GM21360 (cell line): Measurements from ENCODE around the gene CDCP1.
"Not testable (repeated sequence)": the region's sequence is repeated elsewhere in the genome, so short reads cannot be mapped to it uniquely, and the experiment has no call there.

Experiments used
- ATAC-seq: cut with Tn5 transposase; IDR thresholded peaks from one replicate; pipeline ENCODE4 v1.9.1; 2021; ENCODE audit warnings: mild to moderate bottlenecking, moderate library complexity; ENCODE audit not compliant: unreplicated experiment

Gene CDCP1

DNA sequence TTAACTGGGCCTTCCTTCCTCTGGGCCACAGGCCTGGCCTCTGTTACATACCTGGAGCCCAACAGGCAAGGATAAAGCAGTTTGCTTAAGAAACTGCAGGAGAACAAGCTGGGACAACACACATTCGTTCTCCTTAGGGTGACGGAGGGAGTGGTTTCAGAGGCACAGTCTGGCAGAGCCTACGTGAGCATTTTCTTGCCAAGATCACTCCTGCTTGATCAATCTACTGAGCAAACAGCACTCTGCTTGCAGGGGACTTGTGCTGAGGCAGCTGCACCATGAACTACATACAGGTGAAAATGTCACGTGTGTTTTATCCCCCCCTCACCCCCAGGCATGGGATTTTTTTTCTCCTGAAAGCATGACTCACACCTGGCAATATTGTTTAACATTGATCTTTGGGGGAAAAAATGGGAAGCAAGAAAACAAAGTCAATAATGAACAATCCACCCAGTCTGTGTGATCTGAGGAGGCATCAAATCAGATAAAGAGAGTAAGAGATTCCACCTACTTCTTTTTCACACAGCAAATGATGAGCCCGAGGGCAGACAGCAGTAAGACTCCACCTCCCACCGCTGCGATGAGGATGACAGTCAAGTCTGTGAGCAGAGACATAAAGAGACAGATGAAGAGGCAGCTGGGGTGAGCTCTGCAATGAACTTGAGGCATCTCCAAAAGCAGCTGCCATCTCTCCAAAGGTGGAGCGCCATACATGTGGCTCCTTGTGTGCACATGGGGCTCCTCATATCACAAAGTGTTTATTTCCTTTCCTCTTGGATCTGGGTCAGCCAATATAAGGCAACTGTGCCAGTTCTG is 57.4 kb downstream of the CDCP1 start:
- ATAC-seq, result no peak

DNA sequence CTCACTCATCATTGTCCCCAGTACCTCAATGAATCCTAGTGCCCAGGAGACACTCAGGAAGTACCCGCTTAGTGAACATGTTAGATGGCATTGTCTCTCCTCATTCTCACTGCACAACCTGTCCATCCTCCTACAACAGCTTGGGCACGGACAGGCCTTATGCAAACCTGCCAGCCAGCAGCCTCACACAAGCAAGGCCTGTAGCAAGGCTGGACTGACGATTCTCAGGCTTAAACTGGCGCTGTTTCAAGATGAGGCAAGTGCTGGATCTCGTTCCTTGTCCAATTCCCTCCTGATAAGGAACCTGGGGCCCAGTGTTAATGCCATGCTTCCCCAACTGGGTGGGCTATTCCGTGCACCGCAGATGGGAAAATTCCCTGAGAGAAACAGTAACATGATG is 59.0 kb downstream of the CDCP1 start:
- no peak for ATAC-seq

DNA sequence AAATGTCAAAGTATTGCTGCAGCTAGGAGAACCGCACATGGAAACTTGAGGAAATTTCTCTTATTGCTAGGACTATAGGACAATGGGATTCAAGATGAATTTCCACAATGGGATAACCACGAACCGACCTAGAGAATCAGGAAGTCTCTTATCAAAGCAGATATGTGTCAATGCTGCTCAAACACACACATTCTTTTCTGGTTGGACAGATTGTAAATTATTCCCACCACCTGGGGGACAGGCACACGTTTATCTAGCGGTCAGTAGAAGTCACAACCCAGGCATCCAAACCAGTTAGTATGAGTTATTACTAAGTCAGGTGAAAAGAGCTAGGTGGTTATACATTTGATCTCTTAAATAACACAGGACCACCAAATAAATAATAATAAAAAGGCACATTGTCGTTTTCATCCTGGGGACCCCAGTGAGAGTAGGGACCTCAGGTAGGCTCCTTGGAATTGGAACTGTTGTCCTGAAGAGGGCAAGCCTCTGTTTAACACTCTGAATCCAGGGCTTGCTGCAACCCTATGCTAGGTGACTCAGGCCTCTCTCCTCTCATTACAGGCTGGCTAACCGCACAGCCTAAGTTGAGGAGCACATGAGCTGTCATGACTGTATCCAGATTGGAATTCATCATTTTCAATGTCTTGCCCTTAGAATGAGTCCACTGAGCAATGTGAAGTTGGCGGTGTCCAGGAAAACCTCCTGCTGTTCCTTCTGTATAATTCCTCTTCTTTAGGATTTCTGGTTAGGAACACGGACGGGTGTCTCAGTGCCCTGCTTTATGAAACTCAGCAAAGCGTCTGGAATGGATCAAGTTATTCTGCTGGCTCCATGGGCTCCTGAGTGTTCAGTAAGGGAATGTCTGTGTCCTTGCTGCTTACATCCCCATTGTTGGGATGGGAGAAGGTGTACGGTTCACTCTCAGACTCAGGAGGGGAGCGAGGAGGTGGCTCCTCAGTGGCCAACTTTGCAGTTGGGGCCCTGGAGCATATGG is 61.1 kb downstream of the CDCP1 start:
- no peak for ATAC-seq

DNA sequence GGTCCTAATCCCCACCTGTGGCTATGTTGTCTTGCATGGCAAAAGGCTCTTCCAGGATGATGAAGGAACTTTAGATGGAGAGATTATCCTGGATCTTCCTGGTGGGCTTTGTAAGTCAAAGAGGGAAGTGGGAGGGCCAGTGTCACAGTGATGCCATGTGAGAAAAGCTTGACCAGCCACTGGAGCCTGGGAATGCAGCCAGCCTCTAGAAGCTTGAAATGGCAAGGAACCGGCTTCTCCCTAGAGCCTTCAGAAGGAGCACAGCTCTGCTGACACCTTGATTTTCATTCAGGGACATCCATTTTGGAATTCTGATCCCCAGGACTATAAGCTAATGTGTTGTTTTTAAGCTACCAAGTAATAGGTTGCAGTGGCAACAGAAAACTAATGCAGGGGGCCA is 61.8 kb downstream of the CDCP1 start:
- no peak for ATAC-seq

DNA sequence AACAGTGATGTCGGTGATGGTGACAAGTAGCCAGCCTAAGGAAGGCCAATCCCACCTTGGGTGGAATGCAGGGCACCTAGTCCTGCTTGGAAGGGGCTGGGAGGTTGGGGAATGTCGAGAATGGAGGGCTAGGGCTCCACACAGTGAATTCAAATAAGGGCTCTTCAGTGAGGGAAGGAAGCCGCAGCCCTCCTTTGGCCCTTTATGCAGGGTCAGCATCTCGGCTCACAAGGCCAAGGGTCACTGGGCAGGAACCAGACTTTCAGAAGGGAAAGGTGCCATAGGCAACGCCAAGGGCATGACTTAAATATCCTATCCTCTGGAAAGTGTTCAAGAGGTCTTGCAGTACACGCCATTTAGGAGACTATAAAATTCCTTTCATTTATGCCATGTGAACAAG is 63.2 kb downstream of the CDCP1 start:
- no peak for ATAC-seq

DNA sequence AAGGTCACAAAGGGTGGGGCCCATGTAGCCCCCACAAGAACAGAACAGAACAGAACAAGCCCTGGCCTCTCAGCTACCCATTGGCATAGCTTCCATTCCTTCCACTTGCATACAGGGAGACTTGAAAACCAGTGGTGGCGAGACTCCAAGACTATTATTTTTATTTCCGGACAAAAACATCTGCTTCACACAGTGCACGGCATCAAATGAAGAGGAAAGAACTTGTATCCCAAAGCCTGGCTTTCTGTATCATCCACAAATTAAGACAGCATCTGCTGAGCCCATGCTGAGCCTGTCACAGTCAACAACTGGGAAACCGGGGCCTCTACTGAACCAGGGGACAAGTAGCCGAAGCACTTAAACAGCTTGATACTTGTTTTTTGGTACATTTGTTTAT is 64.0 kb downstream of the CDCP1 start:
- no peak for ATAC-seq

DNA sequence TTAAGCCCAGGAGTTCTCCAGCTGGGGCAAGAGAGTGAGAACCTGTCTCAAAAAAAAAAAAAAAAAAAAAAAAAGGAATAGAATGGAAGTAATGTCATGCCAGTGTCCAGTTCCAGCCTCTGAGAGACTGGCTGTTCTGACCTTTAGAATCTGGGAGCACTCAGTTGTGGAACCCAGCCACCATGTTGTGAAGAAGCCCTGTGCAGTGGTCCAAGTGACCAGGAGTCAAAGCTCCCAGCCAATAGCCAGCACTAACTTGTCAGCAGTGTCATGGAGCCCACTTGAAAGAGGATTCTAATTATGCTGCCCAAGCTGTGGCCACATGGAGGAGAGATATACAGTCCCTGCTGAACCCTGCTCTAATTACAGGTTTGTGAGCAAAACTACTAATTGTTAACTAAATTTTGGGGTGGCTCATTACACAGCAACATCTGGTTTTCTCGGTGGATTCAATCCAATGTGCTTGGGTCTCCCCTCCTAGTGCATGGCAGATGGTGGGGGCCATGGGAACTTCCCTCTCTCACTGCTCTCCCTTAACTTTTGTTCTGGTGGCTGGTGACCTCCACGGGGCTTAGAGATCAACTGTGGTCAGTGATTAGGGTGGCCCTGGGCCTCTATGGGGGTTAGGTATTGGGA is 64.6 kb downstream of the CDCP1 start:
- ATAC-seq, result no peak

DNA sequence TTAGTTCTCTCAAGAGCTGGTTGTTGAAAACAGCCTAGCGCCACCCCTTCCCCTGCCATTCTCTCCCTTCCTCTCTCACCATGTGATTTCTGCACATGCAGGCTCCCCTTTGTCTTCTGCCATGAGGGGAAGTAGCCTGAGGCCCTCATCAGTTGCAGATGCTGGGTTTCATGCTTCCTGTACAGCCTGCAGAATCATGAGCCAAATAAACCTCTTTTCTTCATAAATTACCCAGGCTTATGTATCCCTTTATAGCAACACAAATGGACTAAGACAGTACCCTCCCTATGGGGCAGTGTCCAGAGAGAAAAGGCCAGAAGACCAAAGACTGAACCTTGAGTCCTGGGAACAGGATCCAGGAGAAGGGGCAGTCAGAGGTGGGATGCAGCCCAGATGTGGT is 65.4 kb downstream of the CDCP1 start:
- no peak for ATAC-seq

DNA sequence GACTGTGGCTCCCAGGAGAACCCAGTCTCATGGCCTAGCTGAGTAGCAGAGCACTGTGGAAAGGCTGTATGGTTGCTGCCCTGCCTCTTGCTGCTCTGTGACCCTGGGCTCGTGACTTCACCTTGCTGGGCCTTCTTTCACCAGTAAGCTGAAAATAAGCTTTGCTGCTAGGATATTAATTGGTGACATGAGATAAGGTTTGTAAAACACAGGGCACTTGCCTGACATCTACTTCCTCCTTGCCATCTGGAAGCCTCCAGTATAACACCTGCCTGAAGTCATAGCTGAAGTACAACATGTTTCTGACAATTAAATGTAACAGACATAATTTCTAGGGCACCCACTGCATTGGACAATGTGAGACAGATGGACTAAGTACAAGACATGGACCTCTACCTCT is 66.5 kb downstream of the CDCP1 start:
- ATAC-seq, result no peak

DNA sequence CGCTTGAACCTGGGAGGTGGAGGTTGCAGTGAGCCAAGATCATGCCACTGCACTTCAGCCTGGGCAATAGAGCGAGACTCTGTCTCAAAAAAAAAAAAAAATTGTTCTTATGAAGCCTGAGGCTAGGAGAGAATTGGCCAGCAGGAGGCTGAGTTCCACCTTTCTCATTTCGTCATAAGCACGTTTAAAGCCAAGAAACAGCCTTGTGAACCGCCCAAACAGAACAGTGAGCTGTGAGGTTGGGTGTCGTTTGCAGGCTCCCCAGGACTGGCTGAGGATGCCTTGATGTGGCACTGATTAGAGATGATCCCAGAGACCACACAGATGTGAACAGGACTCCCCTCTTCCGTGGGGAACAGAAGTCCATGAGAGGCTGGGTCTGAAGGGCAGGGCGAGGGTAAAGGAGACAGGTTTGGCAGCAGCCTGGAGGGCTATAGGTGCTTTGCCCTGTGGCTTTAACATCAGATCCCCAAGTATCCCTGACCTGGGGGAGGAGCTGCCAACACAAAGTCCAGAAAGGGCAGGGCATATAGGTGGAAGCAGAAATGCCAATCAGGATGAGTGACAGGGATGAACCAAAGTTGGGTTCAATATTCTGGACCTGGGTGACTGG is 67.2 kb downstream of the CDCP1 start:
- no peak for ATAC-seq

DNA sequence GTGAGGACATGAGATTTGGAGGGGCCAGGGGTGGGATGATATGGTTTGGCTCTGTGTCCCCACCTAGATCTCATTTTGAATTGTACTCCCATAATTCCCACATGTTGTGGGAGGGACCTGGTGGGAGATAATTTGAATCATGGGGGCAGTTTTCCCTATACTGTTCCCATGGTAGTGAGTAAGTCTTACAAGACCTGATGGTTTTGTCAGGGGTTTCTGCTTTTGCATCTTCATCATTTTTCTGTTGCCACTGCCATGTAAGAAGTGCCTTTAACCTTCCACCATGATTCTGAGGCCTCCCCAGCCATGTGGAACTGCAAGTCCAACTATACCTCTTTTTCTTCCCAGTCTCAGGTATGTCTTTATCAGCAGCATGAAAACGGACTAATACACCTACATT is 67.9 kb downstream of the CDCP1 start:
- not testable (repeated sequence) for ATAC-seq

DNA sequence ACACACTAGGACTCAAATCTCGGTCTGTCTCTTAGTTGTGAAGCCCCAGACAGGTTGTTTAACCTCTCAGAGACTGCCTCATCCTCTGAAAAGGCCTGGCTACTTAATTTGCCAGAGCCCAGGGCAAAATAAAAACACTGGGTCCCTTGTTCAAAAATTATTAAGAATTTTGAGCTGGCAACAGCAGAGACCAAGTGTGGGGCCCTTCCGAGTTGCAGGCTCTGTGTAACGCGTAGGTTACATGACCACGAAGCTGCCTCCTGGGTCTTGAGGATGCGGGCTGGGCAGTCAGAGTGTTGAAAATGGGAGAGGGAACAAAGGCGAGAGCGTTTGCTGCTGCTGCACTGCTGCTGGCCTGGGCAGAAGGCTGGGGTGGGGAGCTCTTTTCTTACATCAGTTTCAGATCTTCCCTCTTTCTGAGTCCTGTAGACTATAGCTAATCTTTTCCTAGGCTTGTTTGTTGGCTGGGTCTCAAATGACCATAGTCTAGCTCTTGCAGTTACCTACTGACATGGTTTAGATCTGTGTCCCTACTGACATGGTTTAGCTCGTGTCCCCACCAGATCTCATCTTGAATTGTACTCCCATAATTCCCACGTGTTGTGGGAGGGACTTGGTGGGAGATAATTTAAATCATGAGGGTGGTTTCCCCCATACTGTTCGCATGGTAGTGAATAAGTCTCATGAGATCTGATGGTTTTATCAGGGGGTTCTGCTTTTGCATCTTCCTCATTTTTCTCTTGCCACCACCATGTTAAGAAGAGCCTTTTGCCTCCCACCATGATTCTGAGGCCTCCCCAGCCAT is 70.2 kb downstream of the CDCP1 start:
- no peak for ATAC-seq

DNA sequence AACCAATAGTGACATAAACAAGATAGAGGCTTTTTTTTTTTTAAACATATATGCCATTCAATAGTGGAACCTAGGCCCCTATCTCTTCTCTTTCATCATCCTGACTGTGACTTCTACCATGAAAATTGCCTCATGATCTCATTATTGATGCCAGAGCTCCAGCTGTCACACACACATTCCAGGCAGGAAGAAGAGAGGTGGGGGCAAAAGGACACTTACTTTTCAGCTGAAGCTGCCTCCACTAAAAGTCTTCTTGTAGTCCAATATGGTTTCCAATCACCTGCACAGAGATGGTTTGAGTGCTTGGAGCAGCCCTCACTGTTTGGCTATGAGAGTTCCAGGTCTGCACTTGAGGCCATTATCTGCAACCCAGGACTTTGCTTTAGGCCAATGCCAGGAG is 75.1 kb downstream of the CDCP1 start:
- no peak for ATAC-seq

DNA sequence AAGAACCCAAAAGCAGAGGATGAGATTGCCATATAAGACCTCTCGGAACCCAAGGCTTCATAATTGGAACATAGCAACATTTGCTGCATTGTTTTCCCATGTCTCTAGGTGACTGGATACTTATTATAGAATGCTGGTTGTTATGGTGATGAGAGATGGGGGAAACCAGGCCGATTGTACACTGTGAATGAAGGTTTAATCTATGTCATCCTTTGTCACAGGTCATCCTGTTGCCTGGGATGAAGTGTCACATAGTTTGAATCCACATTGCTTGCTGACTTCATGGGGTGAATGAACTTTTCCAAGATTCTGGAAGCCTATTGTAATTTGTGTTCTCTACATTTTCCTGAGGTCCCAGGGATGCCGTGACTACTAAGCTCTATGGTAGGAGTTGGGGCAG is 78.2 kb downstream of the CDCP1 start:
- ATAC-seq, result no peak

DNA sequence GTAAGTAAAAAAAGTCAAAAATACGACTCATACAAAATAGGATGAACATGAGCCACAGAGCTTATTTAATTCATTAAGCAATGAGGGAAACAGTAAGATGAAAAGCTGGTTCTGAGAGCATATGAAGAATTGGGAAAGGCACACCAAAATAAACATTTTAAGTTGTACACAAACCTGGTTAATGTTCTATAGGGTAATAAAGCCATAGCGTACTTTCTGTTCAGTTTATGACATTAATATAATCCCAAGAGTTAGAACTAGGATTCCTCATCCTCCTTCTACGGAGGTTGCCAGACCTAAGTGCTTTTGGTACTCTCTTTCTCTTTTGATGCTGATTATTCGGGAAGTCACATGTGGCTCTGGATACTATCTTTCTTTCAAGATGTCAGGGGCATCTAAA is 78.7 kb downstream of the CDCP1 start:
- no peak for ATAC-seq

DNA sequence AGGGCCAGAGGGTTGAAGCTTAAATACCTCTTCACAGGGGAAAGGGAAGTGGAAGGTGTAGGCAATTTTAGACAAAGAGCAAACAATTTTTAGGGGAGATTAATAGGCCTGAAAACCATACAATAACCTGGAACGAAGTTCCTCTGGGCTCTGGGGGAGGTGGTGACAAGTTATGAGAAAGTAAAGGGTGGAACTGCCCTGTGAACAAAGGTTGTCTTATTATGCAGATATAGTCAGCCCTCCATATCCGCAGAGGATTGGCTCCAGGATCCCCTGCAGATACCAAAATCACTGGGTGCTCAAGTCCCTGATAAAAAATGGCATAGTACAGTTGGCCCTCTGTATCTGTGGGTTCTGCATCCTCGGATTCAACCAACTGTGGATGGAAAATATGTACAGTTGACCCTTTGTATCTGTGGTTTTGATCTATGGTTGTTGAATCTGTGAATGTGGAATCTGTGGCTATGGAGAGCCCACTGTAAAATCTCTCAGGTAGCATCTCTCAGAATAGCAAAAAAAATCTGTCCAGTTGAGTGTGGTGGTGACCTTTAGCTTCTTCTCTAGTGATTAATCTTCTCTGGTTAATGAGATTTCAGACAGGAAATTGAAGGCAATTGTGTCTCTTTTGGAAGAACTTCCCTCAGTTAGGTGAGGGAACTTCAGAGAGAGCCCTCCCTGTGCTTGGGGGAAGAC is 79.9 kb downstream of the CDCP1 start:
- ATAC-seq, result no peak

DNA sequence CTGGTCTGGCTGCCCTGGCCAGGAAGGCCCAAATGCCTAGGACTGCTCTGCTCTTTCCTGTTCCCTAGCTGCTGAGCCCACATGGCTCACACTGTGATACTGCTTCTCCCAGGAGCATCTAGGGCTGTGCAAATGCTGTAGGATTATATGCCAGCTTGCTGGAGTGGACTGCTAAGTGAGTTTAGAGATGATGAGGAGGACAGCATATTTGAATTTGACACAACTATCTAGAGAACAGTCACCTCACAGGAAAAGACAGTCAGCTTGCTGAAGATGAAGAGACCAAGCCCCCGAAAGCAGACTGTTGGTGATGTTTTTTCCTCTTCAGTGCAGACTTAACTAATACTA is 80.8 kb downstream of the CDCP1 start:
- ATAC-seq, result no peak

DNA sequence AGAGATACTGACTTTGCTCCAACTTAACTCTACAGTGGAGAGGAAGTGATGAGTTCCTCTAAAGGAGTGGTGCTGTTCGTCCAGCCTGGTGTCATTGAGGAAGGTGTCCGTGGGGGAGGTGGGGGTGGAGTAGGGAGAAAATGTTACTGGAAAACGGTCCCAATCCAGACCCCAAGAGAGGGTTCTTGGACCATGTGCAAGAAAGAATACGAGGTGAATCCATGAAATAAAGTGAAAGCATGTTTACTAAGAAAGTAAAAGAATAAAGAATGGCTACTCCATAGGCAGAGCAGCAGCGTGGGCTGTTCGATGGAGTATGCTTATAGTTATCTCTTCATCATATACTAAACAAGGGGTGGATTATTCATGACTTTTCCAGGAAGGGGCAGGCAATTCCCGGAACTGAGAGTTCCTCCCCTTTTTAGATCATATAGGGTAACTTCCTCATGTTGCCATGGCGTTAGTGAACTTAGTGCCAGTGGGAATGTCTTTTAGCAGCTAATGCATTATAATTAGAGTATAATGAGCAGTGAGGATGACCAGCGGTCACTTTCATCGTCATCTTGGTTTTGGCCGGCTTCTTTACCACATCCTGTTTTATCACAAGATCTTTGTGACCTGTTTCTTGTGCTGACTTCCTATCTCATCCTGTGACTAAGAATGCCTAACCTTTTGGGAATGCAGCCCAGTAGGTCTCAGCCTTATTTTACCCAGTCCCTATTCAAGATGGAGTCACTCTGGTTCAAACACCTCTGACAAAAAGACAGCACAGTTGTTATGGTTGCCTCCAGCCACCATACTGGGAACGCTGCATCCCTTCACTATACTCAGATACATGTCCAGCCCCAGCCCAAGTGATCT is 81.4 kb downstream of the CDCP1 start:
- no peak for ATAC-seq

DNA sequence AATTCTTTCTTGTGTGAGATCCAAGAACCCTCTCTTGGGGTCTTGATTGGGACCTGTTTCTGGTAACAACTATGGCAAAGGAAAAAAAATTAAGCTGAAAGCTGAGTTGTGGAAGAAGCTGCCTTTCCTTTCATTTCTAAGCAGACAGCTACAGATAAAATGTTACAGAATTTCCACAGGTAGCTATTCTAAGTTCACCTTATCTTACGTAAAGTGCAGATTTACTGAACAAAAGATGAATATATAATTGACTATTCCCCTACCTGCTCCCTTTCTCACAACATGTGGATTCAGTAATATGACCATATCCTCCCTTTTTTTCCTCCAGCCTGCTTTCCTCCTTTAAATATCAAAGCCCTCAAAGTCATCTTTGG is 83.5 kb downstream of the CDCP1 start:
- no peak for ATAC-seq
